Measurements from ENCODE around the gene CLCN5. TPM values are rescaled to one million over a fixed set of nuclear protein-coding genes. Genes with fewer than 3 reads are reported as not detected.

Gene CLCN5
- total and polyA plus RNA-seq, 12 donors: 0.83 to 3.6 (median 1.6) TPM

- no peaks in the 10 kb centered on the region for H3K36me3 ChIP-seq
- WGBS, 2 donors: 83 to 84% methylated on average over 3 of the region's 3 CpGs
- no peaks in the 10 kb centered on the region for H3K9me3 ChIP-seq
- intact Hi-C loops (cut with DNase I): no loop called here
- H3K4me3 ChIP-seq: no peak overlapping the region
- DNase-seq (no peak), ATAC-seq (no peak)
- no peaks in the 10 kb centered on the region for H3K4me1 ChIP-seq
- no peak for TF ChIP-seq CTCF (IDR thresholded peaks at IDR 0.05)
- H3K27ac ChIP-seq: no peak overlapping the region
- no peaks in the 10 kb centered on the region for H3K27me3 ChIP-seq
Measured at GRCh38 chrX:50045823-50046222, 123.4 kb downstream of the CLCN5 start.

- intact Hi-C loops (cut with DNase I): no loop called here
- Histone ChIP-seq H3K4me1 (no peaks in the 10 kb centered on the region), H3K9me3 (no peaks in the 10 kb centered on the region), H3K36me3 (no peaks in the 10 kb centered on the region), H3K4me3 (no peak overlapping the region), H3K27ac (no peak overlapping the region), H3K27me3 (no peaks in the 10 kb centered on the region)
- DNase-seq: no peak
- 95 to 96% methylated on average over 1 of the region's 1 CpG for WGBS, 2 donors
- TF ChIP-seq CTCF (IDR thresholded peaks at IDR 0.05): no peak
- ATAC-seq: no peak
Measured at GRCh38 chrX:50049228-50049627, 126.8 kb downstream of the CLCN5 start.

GRCh38 chrX:50054147-50054546 is 131.8 kb downstream of the CLCN5 start:
- TF ChIP-seq CTCF (IDR thresholded peaks at IDR 0.05): no peak
- ATAC-seq: no peak
- no peak for DNase-seq
- Histone ChIP-seq H3K4me1 (no peaks in the 10 kb centered on the region), H3K36me3 (no peaks in the 10 kb centered on the region), H3K27ac (no peak overlapping the region), H3K27me3 (no peaks in the 10 kb centered on the region), H3K9me3 (no peaks in the 10 kb centered on the region), H3K4me3 (no peak overlapping the region)
- intact Hi-C loops (cut with DNase I): no loop called here
- WGBS, 2 donors: 63 to 67% methylated on average over 1 of the region's 1 CpG

- 79 to 80% methylated on average over 4 of the region's 4 CpGs for WGBS, 2 donors
- no peak for TF ChIP-seq CTCF (IDR thresholded peaks at IDR 0.05)
- no peak overlapping the region for H3K4me3 ChIP-seq
- peaks cover 0 to 15% (median 0%) of the 10 kb centered on the region in 7 donors for H3K27me3 ChIP-seq
- DNase-seq (no peak), ATAC-seq (no peak)
- H3K36me3 ChIP-seq: no peaks in the 10 kb centered on the region
- H3K9me3 ChIP-seq: no peaks in the 10 kb centered on the region
- no peak overlapping the region for H3K27ac ChIP-seq
- intact Hi-C loops (cut with DNase I): no loop called here
- H3K4me1 ChIP-seq: no peaks in the 10 kb centered on the region
Measured at GRCh38 chrX:50066318-50066937, 144.0 kb downstream of the CLCN5 start.
